Upper lobe of left lung (tissue), 6 donors: Measurements from ENCODE around the gene FBLN7. TPM values are rescaled to one million over a fixed set of nuclear protein-coding genes. Genes with fewer than 3 reads are reported as not detected.

ENCODE experiments used
- ATAC-seq, 2 donors: fragments of 200-7000 bp; cut with Tn5 transposase; one replicate each; pipeline ENCODE4 v1.9.1; 2022; ENCODE audit warnings: mild to moderate bottlenecking in 2 of 2, moderate library complexity in 2 of 2; ENCODE audit not compliant: low FRiP score in 2 of 2
- DNase-seq, 2 donors: peaks; one replicate each; pipeline ENCODE4 v3.0.0-alpha.2; 2019 to 2020
- H3K27ac ChIP-seq, 4 donors: fragments of 200-600 bp; sonication (generic); one replicate each; pipeline ENCODE4 v1.5.1; 2016 to 2019
- H3K27me3 ChIP-seq, 4 donors: fragments of 200-600 bp; sonication (generic); one replicate each; pipeline ENCODE4 v1.5.1; 2017 to 2019
- H3K36me3 ChIP-seq, 4 donors: fragments of 200-600 bp; sonication (generic); one replicate each; pipeline ENCODE4 v1.5.1; 2016 to 2019
- H3K4me1 ChIP-seq, 4 donors: fragments of 200-600 bp; sonication (generic); one replicate each; pipeline ENCODE4 v1.5.1; 2018 to 2019
- H3K4me3 ChIP-seq, 4 donors: fragments of 200-600 bp; sonication (generic); one replicate each; pipeline ENCODE4 v1.5.1; 2017 to 2019; ENCODE audit warnings: mild to moderate bottlenecking in 2 of 4, moderate library complexity in 1 of 4
- H3K9me3 ChIP-seq, 4 donors: fragments of 200-600 bp; sonication (generic); one replicate each; pipeline ENCODE4 v1.5.1; 2018 to 2019
- CTCF ChIP-seq, 6 experiments: fragments of 450-650 bp in 4 of 6; fragments of 200-600 bp in 2 of 6; sonication (generic) in 2 of 6; IDR thresholded peaks; one replicate each; pipeline ENCODE4 v1.5.1; 2016 to 2019; ENCODE audit warnings: antibody characterized with exemption in 6 of 6
- EP300 ChIP-seq, 4 donors: sonication (generic); formaldehyde crosslinking; IDR thresholded peaks; one replicate each; pipeline ENCODE4 v1.5.1; 2017; ENCODE audit warnings: antibody characterized with exemption in 4 of 4, control low read depth in 2 of 4
- POLR2A ChIP-seq, 4 donors: fragments of 450-650 bp; IDR thresholded peaks; one replicate each; pipeline ENCODE4 v1.5.1; 2016 to 2017; ENCODE audit warnings: antibody characterized with exemption in 4 of 4, mild to moderate bottlenecking in 2 of 4
- POLR2AphosphoS5 ChIP-seq, 2 donors: sonication (generic); formaldehyde crosslinking; IDR thresholded peaks; one replicate each; pipeline ENCODE4 v1.5.1; 2017; ENCODE audit warnings: antibody characterized with exemption in 2 of 2
- WGBS, 2 donors: methylation state at CpG; one replicate each; pipeline ENCODE4 v1.1.5; 2017 to 2018; 5-methylcytosine and 5-hydroxymethylcytosine counted together
- total RNA-seq, 6 donors: library from RNA; depleted of rRNA in 4 of 6; stranded (reverse); fragments of >200 nt in 4 of 6; gene quantifications; one replicate each; pipeline versions ENCODE4 v1.1.0 to v1.2.1, GENCODE V29; 2016 to 2021
- donor health status: DM: no; HTN: no; CAD: no; lungs with moderate emphysema.
- donor health status: DM: no; HTN: yes; CAD: no; lungs with severe emphysema.

FBLN7 gene
- total RNA-seq, 6 donors from 2014 or later: 2.0 to 6.9 (median 4.0) TPM; not detected in 1

DNA sequence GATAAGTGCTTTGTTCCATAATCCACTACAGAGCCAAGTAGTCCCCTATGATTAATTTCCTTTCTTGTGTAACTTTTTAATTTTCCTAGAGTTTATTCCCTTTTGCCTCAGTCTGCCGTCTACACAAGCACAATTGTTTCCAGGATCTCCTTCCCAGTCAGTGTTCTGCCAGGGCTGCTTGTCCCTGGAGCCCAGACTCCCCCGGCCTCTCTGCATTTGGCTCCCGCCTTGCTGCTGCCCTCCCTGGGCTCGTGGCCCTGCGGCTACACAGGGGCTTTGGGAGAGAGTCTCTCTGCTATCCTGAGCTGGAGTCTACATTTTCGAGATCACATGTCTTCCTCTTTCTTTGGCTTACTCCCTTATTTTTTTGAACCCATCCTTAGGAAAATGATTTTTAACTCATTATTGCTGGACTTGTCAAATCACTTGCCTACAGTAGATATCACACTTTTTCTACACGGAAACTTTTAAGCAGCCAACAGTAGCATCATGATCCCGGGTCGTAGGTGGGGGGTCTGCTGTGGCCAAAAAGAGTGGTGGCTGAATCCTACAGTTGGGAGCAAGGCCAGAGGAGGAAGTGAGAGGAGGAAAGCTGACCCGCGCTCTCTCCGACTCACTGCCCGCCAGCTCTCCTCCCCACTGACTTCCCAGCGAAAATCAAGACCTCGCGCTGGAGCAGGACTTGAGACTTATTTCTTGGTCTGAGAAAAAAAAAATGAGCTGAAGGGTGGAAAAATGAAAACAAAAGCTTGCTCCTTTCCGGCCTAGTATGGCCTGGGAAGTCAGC lies 9.4 kb downstream of the FBLN7 start:
- H3K27me3 ChIP-seq: no peaks in the 10 kb centered on the region
- H3K36me3 ChIP-seq: no peaks in the 10 kb centered on the region
- H3K9me3 ChIP-seq: no peaks in the 10 kb centered on the region
- H3K4me3 ChIP-seq: no peak overlapping the region
- no peak overlapping the region for H3K27ac ChIP-seq
- DNase-seq (no peak), ATAC-seq (peak in 1 of 2 donors; percentile 43)
- H3K4me1 ChIP-seq: no peaks in the 10 kb centered on the region
- WGBS, 2 donors: 89 to 91% methylated on average over 17 of the region's 17 CpGs
- no peak for TF ChIP-seq EP300 (IDR thresholded peaks at IDR 0.05)
- no peak for TF ChIP-seq POLR2AphosphoS5 (IDR thresholded peaks at IDR 0.05)
- TF ChIP-seq POLR2A (IDR thresholded peaks at IDR 0.05): no peak
- no peak for TF ChIP-seq CTCF (IDR thresholded peaks at IDR 0.05)

- Histone ChIP-seq H3K36me3 (no peaks in the 10 kb centered on the region), H3K4me1 (no peaks in the 10 kb centered on the region), H3K4me3 (no peak overlapping the region), H3K9me3 (no peaks in the 10 kb centered on the region), H3K27me3 (no peaks in the 10 kb centered on the region), H3K27ac (no peak overlapping the region)
- ATAC-seq: no peak
- DNase-seq: no peak
- no peak for TF ChIP-seq CTCF (IDR thresholded peaks at IDR 0.05)
- no peak for TF ChIP-seq EP300 (IDR thresholded peaks at IDR 0.05)
- no peak for TF ChIP-seq POLR2AphosphoS5 (IDR thresholded peaks at IDR 0.05)
- no peak for TF ChIP-seq POLR2A (IDR thresholded peaks at IDR 0.05)
- 78 to 86% methylated on average over 2 of the region's 2 CpGs for WGBS, 2 donors
Observed at GRCh38 chr2:112148477-112148876, 10.3 kb downstream of the FBLN7 start.

GRCh38 chr2:112149194-112149593 lies 11.0 kb downstream of the FBLN7 start:
- no peaks in the 10 kb centered on the region for H3K4me1 ChIP-seq
- no peak overlapping the region for H3K4me3 ChIP-seq
- ATAC-seq: no peak
- H3K27me3 ChIP-seq: no peaks in the 10 kb centered on the region
- no peak for TF ChIP-seq POLR2AphosphoS5 (IDR thresholded peaks at IDR 0.05)
- no peak for TF ChIP-seq CTCF (IDR thresholded peaks at IDR 0.05)
- TF ChIP-seq EP300 (IDR thresholded peaks at IDR 0.05): no peak
- no peak for TF ChIP-seq POLR2A (IDR thresholded peaks at IDR 0.05)
- H3K27ac ChIP-seq: no peak overlapping the region
- no peaks in the 10 kb centered on the region for H3K9me3 ChIP-seq
- H3K36me3 ChIP-seq: no peaks in the 10 kb centered on the region
- DNase-seq: no peak
- WGBS, 2 donors: 95% methylated on average over 5 of the region's 5 CpGs; no CpG with 5 or more reads in 1 of the 2 donors

DNA sequence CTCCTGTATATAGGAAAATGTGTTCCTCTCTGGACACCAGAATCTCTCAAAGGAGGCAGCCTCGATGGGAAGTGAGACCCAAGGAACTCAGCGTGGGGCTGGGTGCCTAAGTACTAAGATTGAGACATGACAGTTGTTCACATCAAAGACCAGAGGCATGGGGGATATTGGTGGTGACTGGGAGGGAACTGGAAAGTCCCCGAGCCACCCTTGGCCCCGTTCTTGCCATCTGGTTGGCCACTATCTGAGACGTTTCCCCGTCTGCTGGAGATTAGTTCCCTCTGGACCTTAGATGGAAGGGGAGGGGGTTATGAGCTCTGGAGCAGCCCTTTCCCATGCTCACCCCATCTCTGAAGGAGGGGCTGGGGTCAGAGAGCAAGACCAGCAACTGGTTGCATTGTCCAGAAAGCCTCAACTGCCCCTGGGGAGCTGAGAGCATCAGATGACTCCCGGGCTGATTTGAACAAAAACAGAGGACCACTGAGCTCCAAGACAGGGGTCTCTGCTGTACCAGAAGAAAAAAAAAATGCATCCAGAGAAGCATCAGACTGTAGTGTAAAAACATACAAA lies 11.8 kb downstream of the FBLN7 start:
- H3K4me1 ChIP-seq: no peaks in the 10 kb centered on the region
- ATAC-seq (no peak), DNase-seq (no peak)
- 88 to 89% methylated on average over 7 of the region's 7 CpGs for WGBS, 2 donors
- no peaks in the 10 kb centered on the region for H3K9me3 ChIP-seq
- no peak overlapping the region for H3K4me3 ChIP-seq
- TF ChIP-seq CTCF (IDR thresholded peaks at IDR 0.05): no peak
- no peak for TF ChIP-seq POLR2AphosphoS5 (IDR thresholded peaks at IDR 0.05)
- no peak for TF ChIP-seq EP300 (IDR thresholded peaks at IDR 0.05)
- H3K27ac ChIP-seq: no peak overlapping the region
- no peaks in the 10 kb centered on the region for H3K36me3 ChIP-seq
- no peaks in the 10 kb centered on the region for H3K27me3 ChIP-seq
